Measurements from ENCODE around the gene TXNDC11.

GRCh38 chr16:11779074-11779473 lies 36.4 kb upstream of the TXNDC11 start:
- TF ChIP-seq CTCF (conservative IDR thresholded peaks at IDR 0.05; ENCODE audit: low read depth in 2 of 2) (no peak), EZH2phosphoT487 (IDR thresholded peaks at IDR 0.05; ENCODE audit: unreplicated experiment) (no peak)
